Spinal cord (tissue), 10 donors: ENCODE results near the gene CHCT1. TPM values are rescaled to one million over a fixed set of nuclear protein-coding genes. Genes with fewer than 3 reads are reported as not detected.
A peak's percentile ranks its signal among the peaks of the same experiment; 100 is the strongest.

Experiments used
- DNase-seq, 6 donors: peaks; one replicate each; pipeline versions ENCODE4 v3.0.0 to v3.0.0-alpha.2; 2013 to 2015; ENCODE audit warnings: low spot score in 6 of 6, low read depth in 4 of 6
- H3K27ac ChIP-seq: one replicate; pipeline ENCODE4 v1.5.1; 2013; ENCODE audit warnings: low read depth, low read length, control low read depth
- H3K27me3 ChIP-seq: one replicate; pipeline ENCODE4 v1.6.1; 2013; ENCODE audit warnings: low read length; ENCODE audit not compliant: control insufficient read depth, insufficient read depth
- H3K36me3 ChIP-seq: one replicate; pipeline ENCODE4 v1.6.1; 2013; ENCODE audit warnings: low read length; ENCODE audit not compliant: control insufficient read depth, insufficient read depth
- H3K4me1 ChIP-seq: one replicate; pipeline ENCODE4 v1.6.1; 2013; ENCODE audit warnings: low read length; ENCODE audit not compliant: control insufficient read depth, insufficient read depth
- H3K4me3 ChIP-seq: one replicate; pipeline ENCODE4 v1.5.1; 2013; ENCODE audit warnings: low read depth, low read length, control low read depth
- H3K9me3 ChIP-seq: one replicate; pipeline ENCODE4 v1.6.1; 2013; ENCODE audit warnings: low read length; ENCODE audit not compliant: control insufficient read depth, insufficient read depth
- WGBS: methylation state at CpG from one replicate; pipeline ENCODE4 v1.1.5; 2013; ENCODE audit warnings: missing lambda C conversion rate; ENCODE audit not compliant: insufficient coverage; 5-methylcytosine and 5-hydroxymethylcytosine counted together
- polyA plus RNA-seq, 2 donors: library from polyadenylated mRNA; unstranded; fragments of 120-200 nt; gene quantifications; one replicate each; pipeline ENCODE4 v1.2.1, GENCODE V29; 2013; ENCODE audit not compliant: insufficient read length in 2 of 2
- total RNA-seq, 2 donors: library from RNA; depleted of rRNA in 1 of 2; stranded (reverse); fragments of 120-200 nt in 1 of 2; fragments of >200 nt in 1 of 2; gene quantifications; one replicate each; pipeline versions ENCODE4 v1.2.3 to v1.2.4, GENCODE V29; 2013 to 2014
- donor health status: healthy.

The CHCT1 gene
- total and polyA plus RNA-seq, 4 donors = 0.17 TPM; not detected in 3

- Histone ChIP-seq H3K36me3 (peaks cover 3% of the 10 kb centered on the region), H3K9me3 (no peaks in the 10 kb centered on the region), H3K27ac (no peak overlapping the region), H3K4me1 (peaks cover 20% of the 10 kb centered on the region), H3K27me3 (no peaks in the 10 kb centered on the region), H3K4me3 (no peak overlapping the region)
- no CpG with 5 or more reads among the region's 3 CpGs for WGBS
- DNase-seq = no peak
These were observed 33.5 kb upstream of the CHCT1 start for GRCh38 chr17:60388742-60389141.

GRCh38 chr17:60390186-60390585, 32.1 kb upstream of the CHCT1 start:
- peak overlapping the region; percentile 93 for H3K4me3 ChIP-seq

GRCh38 chr17:60390925-60391470, 31.3 kb upstream of the CHCT1 start:
- Histone ChIP-seq H3K27me3 (no peaks in the 10 kb centered on the region), H3K4me1 (peaks cover 14% of the 10 kb centered on the region), H3K9me3 (no peaks in the 10 kb centered on the region), H3K36me3 (no peaks in the 10 kb centered on the region), H3K4me3 (peak overlapping the region; percentile 93), H3K27ac (peak overlapping the region; percentile 97)
- peak; percentile 26 to 78 (median 44) for DNase-seq
- WGBS = under 1% methylated on average over 15 of the region's 15 CpGs

More at GRCh38 chr17:60390186-60390585, 32.1 kb upstream of the CHCT1 start:
- no CpG with 5 or more reads among the region's 2 CpGs for WGBS
- Histone ChIP-seq H3K4me1 (peaks cover 19% of the 10 kb centered on the region), H3K9me3 (no peaks in the 10 kb centered on the region), H3K27ac (no peak overlapping the region), H3K36me3 (no peaks in the 10 kb centered on the region), H3K27me3 (no peaks in the 10 kb centered on the region)
- no peak for DNase-seq

GRCh38 chr17:60391471-60392041, 30.7 kb upstream of the CHCT1 start:
- peak overlapping the region; percentile 97 for H3K27ac ChIP-seq
- H3K4me1 ChIP-seq = peaks cover 14% of the 10 kb centered on the region
- WGBS = 0% methylated on average over 33 of the region's 36 CpGs
- no peaks in the 10 kb centered on the region for H3K36me3 ChIP-seq
- peak overlapping the region; percentile 93 for H3K4me3 ChIP-seq
- peak in 2 of 6 donors; percentile 4 to 50 for DNase-seq
- no peaks in the 10 kb centered on the region for H3K27me3 ChIP-seq
- H3K9me3 ChIP-seq = no peaks in the 10 kb centered on the region

- peak; percentile 90 to 99 (median 95) for DNase-seq
- H3K4me1 ChIP-seq = peaks cover 14% of the 10 kb centered on the region
- peak within 1 kb of the TSS; percentile 97 for H3K27ac ChIP-seq
- no peaks in the 10 kb centered on the region for H3K27me3 ChIP-seq
- no peaks in the 10 kb centered on the region for H3K36me3 ChIP-seq
- H3K9me3 ChIP-seq = no peaks in the 10 kb centered on the region
- WGBS = 0% methylated on average over 63 of the region's 68 CpGs
- H3K4me3 ChIP-seq = peak within 1 kb of the TSS; percentile 93
These were observed 30.0 kb upstream of the CHCT1 start, which contains the start of gene USP32 for GRCh38 chr17:60392042-60392844. USP32 (minus strand) TSS chr17:60392133; CDS start chr17:60391939, 194 bp downstream.

GRCh38 chr17:60392845-60393702, 29.2 kb upstream of the CHCT1 start:
- Histone ChIP-seq H3K36me3 (no peaks in the 10 kb centered on the region), H3K27ac (peak overlapping the region; percentile 97), H3K4me1 (peaks cover 14% of the 10 kb centered on the region), H3K9me3 (no peaks in the 10 kb centered on the region), H3K4me3 (peak overlapping the region; percentile 93), H3K27me3 (no peaks in the 10 kb centered on the region)
- 0% methylated on average over 5 of the region's 17 CpGs for WGBS
- DNase-seq = peak in 5 of 6 donors; percentile 15 to 75 (median 26)

GRCh38 chr17:60393840-60394723, 28.2 kb upstream of the CHCT1 start:
- no peaks in the 10 kb centered on the region for H3K9me3 ChIP-seq
- no peak overlapping the region for H3K4me3 ChIP-seq
- WGBS = 100% methylated on average over 4 of the region's 17 CpGs
- peaks cover 13% of the 10 kb centered on the region for H3K4me1 ChIP-seq
- H3K27ac ChIP-seq = no peak overlapping the region
- no peak for DNase-seq
- no peaks in the 10 kb centered on the region for H3K27me3 ChIP-seq
- H3K36me3 ChIP-seq = no peaks in the 10 kb centered on the region

GRCh38 chr17:60395508-60396065, 26.7 kb upstream of the CHCT1 start:
- Histone ChIP-seq H3K27ac (no peak overlapping the region), H3K27me3 (no peaks in the 10 kb centered on the region), H3K36me3 (no peaks in the 10 kb centered on the region), H3K4me3 (no peak overlapping the region), H3K4me1 (no peaks in the 10 kb centered on the region), H3K9me3 (no peaks in the 10 kb centered on the region)
- DNase-seq = no peak
- no CpG with 5 or more reads among the region's 4 CpGs for WGBS
